HG02885 (cell line): ENCODE results near the gene NNMT.

Source experiments
- ATAC-seq: cut with Tn5 transposase; IDR thresholded peaks from one replicate; pipeline ENCODE4 v1.9.1; 2021; ENCODE audit warnings: mild to moderate bottlenecking; ENCODE audit not compliant: unreplicated experiment, poor library complexity

The NNMT gene

DNA sequence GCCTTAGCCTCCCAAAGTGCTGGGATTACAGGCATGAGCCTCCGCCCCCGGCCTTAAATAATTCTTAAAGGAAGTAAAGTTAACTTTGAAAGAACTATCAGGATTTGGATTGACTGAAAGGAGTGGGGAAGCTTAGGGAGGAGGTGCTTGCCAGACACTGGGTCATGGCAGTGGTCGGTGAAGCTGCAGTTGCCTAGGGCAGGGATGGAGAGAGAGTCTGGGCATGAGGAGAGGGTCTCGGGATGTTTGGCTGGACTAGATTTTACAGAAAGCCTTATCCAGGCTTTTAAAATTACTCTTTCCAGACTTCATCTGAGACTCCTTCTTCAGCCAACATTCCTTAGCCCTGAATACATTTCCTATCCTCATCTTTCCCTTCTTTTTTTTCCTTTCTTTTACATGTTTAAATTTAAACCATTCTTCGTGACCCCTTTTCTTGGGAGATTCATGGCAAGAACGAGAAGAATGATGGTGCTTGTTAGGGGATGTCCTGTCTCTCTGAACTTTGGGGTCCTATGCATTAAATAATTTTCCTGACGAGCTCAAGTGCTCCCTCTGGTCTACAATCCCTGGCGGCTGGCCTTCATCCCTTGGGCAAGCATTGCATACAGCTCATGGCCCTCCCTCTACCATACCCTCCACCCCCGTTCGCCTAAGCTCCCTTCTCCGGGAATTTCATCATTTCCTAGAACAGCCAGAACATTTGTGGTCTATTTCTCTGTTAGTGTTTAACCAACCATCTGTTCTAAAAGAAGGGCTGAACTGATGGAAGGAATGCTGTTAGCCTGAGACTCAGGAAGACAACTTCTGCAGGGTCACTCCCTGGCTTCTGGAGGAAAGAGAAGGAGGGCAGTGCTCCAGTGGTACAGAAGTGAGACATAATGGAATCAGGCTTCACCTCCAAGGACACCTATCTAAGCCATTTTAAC is at the start of gene NNMT:
TSS of gene NNMT (plus strand) at position 724 of the 929 bp plus-strand sequence. CDS start at position 882, 158 bp downstream.
- ATAC-seq, result no peak

DNA sequence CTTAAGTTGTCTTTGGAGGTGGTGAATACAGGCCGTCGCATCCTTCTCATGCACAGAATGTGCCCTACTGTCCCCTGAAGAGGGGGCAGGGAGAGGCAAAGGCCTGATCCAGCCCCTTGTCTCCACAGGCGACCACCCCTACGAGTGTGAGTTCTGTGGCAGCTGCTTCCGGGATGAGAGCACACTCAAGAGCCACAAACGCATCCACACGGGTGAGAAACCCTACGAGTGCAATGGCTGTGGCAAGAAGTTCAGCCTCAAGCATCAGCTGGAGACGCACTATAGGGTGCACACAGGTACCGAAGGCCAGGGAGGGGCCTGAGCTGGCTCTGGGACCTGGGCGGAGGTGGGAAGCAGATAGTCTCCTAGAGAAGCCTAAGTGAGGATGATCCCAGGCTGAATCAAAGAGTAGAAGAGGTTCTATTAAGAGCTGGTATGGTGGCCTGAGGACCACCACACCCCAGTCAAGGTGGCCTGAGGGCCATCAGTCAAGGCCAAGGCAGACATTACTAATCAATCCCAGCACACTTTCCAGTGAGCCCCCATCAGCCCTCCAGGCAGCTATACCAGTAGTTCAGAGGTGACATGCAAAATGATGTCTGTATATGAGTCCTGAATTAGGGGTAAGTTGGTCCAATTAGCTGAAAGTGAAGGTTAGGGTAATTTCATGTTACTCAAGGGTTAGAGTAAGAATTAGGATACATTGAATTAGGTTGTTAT is 49.0 kb upstream of the NNMT start:
- ATAC-seq, result no peak

DNA sequence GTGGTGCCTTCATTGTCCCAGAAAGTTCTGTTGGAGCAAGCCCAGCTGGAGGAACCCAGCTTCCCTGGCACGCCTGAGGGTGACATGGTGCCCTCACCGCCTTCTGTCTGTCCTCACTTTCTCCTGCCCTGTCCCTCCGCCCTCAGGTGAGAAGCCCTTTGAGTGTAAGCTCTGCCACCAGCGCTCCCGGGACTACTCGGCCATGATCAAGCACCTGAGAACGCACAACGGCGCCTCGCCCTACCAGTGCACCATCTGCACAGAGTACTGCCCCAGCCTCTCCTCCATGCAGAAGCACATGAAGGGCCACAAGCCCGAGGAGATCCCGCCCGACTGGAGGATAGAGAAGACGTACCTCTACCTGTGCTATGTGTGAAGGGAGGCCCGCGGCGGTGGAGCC is 46.0 kb upstream of the NNMT start:
- ATAC-seq, result no peak

DNA sequence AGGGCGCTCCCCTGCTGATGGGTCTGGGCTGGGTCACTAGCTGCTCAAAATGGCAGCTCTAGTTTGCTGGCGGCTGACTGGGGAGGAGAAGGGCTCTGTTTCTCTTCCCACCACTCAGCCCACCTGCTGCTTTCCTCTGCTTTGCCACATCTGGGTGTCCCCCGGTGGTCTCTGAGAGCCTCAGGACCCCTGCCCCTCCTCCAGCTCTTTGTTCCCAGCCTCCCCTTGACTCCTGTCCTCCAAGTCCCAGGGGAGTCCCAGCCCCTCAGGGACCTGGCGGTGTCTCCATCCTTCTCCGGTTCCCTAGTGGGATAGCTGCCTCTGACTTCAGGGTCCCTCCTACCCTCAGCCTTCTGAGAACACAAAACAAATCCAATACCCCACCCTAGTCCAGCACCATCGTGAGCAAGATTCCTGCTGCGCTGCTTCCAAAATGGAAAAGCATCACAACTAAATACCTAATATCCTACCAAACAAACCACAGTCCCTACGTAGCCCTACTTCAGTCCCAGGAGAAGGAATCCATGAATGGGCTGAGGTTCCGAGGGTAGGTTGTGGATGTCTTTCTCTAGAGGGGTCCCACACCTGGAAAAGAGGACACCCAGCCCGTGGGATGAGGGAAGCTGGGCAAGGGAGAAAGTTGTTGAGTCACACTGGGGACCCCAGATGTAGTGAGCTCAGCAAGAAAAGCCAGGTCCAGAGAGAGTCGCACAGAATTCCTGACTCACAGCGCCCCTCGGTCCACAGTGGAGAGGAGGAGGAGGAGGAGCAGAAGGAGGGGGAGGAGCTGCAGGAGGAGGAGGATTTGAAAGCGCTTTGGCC is 45.0 kb upstream of the NNMT start:
- ATAC-seq, result no peak

DNA sequence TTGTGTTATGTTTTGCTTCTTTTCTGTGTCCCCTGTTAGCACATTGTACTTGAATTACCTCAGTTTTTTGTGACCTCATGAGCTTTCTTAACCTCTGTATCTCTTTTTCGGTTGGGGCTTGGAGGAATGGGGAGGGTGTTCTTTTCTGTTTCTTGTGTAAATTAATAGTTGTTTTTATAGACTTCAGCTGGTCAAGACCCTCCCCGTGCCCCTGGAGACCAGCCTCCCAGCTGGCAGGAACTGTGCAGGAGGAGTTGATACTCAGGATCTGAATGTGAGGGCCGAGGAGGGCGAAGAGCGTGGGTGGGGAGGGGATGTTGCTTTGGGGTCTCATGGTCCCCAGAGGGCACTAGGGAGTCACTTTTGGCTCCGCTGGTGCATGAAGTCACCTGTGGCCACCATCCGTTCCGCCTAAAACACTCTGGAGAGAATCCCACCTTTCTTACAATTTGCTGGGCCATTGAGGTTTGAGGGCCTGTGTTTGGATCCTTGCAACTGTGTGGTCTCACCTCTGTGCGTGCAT is 44.3 kb upstream of the NNMT start:
- ATAC-seq, result no peak

DNA sequence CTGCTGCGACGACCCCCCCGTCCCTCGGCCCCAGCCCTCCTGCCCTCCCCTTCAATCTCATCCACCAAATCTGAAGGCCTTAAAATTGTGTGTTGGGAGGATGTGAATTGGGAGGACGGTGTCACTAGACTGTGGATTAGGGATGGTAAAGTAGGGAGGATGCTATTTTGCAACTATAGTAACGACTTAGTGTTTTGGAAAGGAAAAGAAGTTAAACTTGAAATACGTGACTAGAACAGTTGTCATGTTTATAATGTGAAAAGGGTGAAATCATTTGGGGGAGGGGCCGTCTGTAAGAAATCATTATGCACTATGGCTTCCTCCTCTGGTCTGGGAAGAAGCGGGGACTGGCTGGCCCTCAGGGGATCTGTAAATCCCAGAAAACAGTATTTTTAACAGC is 43.4 kb upstream of the NNMT start:
- ATAC-seq, result no peak

DNA sequence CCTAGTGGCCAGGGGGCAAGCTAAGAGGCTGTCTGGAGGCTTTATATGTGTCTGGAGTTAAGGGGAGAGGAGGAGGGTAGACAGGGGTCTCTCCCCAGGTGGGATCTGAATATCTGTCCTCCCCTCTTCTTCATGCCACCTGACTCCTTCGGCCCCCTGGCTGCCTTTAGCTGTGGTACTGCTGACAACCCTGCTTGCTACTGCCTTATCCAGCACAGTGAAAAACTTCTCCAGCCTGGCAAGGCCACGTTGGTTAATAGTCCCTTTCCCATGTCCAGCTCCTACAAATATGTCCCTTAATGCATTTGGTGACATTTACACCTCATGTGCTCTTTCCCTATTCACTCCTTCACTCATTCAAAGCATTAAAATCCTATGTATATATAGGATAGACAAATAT is 42.4 kb upstream of the NNMT start:
- ATAC-seq, result no peak

DNA sequence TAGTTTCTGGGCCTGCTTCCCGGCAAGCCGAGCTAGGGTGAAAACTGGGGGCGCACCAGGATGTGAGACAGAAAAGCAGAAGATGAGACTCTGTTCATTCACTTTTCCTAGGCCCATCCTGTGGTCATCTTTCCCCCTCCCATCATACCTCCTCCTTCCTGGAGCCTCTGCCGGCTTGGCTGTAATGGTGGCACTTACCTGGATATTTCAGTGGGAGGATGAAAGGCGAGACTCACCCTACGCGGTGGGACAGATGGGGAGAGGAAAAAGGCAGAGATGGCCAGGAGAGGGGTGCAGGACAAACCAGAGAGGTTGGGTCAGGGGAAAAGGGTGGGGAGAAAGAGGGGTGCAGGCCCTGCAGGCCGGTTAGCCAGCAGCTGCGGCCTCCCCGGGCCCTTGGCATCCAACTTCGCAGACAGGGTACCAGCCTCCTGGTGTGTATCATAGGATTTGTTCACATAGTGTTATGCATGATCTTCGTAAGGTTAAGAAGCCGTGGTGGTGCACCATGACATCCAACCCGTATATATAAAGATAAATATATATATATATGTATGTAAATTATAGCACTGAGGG is 41.5 kb upstream of the NNMT start:
- ATAC-seq, result no peak

DNA sequence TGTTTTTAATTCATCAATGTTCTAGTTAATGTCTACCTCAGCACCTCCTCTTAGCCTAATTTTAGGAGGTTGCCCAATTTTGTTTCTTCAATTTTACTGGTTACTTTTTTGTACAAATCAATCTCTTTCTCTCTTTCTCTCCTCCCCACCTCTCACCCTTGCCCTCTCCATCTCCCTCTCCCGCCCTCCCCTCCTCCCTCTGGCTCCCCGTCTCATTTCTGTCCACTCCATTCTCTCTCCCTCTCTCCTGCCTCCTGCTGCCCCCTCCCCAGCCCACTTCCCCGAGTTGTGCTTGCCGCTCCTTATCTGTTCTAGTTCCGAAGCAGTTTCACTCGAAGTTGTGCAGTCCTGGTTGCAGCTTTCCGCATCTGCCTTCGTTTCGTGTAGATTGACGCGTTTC is 40.9 kb upstream of the NNMT start:
- no peak for ATAC-seq

DNA sequence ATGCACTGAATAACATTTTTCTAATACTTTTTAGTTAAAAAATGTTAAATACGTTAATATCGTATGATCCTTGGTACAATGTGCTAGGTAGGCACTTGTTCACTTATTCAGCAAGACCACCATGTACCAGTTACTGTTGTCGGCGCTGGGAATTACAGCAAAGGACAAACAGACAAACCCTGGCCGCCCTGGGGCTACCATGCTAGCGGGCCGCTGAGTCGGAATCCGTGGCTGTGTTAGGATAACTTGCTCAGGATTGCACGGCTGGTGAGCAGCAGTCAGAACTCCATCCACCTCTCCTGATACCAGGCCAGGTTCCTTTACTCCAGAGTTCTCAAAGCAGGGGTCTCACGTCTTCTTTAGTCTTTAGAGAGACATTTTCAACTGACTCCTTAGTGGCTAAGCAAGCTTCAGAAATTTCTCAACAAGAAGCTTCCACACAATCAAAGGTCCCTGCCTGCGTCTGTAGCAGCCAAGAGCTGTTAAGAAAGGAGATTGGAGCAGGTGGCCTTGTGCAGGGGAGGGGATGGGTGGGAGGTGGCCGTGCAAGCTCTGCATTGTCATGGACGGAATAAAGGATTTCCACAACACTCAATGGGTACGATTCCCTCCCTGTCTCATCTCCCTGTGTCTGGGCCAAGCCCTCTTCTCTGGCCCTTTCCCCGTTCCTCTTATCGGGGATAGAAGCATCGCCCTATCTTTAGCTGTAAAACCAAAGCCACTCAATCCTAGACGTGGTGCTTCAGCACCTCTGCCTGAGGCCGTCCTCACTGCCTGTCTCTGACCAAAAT is 39.8 kb upstream of the NNMT start:
- ATAC-seq, result no peak

DNA sequence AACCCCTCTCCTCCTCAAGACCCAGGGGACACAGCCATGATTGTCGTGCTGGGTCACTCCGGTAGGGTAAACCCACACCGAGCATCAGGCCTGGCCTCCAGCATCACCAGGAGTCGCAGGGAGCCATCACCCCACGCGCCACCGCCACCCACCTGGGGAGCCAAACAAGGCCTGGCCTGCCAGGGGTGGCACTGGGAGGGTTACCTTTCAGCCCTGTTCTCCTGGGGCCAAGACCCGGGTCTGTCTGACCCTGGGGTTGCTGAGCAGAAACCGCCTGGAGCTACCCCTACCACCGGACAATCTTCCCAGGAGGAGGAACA is 39.3 kb upstream of the NNMT start:
- ATAC-seq, result no peak

DNA sequence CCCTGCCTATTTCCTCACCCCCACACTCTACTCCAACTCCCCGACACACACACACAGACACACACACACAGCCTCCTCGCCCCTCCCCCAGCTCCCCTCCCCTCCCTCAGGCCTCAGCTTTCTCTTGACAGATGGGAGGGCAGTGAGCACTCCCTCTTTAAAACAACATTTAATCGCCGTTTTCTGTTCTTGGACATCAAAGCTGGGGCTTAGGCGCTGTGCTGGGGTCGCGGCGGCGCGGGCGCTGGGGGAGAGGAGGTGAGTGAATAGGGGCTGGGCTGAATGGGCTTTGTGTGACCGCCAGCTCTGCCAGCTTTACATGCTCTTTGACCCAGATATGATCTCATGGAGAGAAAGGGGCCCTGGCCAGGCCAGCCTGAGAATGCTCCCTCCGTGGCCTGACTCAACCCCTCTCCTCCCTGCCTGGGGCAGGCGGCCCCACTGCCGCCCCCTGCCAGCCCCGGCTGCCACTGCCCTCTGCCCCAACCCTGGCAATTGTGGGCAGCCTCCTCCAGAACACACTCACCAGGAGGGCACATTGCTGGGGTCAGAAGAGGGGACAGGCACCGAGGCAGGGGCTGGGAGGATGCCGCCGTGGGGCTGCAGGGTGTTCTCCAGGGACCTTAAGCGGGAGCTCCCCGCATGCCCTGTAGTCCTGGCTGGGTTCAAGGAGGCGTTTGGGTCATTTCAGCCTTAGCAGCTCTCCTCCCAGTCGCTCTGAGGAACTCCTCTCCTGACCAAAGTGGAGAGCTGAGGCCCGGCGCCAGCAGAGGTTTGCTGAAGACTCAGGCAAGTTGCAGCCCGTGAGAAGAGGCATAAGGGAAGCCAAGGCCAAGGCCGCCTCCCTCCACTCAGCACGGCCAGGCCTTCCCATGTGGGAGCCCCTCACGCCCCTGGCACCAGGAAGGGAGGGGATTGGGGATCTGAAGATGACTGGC is 38.3 kb upstream of the NNMT start:
- no peak for ATAC-seq

DNA sequence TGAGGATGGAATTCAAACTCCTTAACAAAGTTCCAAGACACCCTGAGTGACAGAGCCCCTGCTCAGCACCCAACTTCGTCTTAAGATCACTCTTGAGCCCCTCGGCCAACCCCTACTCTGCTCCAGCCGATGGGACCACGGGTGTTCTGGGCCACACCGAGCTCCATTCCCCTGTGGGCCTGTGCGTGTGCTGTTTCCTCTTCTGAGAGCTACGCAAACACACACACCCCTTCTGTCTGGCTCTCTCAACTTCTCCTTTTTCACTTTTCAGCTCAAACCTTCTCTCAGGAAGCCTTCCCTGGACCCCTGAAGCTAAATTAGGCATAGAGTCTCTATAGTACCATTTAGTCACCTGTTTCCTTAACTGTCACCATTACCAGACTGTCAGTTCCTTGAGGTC is 37.5 kb upstream of the NNMT start:
- ATAC-seq, result no peak

DNA sequence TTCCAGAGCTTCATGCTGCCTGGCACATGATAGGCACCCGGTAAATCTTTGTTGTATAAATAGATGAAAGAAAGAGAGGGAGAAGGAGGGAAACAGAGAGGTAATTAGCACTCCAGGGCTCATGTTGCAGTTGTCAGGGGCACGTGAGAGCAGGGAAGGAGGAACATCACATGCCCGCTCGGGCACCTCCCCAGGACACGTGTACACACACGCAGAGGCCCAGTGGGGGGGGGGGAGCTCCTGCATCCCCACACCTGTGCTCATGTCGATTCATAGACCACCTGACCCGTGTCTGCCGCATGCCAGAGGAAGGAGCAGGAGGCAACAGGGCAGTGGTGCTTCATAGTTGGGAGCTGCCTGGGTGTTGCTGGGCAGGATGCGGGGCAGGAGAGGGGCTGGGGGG is 37.1 kb upstream of the NNMT start:
- ATAC-seq, result no peak

DNA sequence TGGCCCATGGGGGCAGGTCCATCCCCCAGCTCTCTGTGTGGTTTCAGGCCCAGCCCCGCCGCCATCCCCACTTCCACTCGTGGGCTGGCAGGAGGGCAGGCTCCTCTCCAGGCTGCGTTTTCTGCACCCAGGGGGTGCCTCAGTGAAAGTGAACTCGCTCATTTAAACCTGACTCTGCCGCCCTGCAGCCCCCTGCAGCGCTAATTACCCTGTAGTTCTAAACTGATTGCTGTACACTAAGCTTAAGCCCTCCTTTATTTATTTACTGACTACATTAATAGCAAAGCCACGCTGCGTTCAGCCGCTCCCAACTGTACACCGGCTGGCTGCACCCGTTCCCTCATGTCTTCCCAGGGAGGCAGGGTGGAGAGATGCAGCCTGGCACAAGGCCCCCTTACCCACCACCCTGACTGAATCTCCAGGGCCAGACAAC is 36.6 kb upstream of the NNMT start:
- ATAC-seq, result no peak

DNA sequence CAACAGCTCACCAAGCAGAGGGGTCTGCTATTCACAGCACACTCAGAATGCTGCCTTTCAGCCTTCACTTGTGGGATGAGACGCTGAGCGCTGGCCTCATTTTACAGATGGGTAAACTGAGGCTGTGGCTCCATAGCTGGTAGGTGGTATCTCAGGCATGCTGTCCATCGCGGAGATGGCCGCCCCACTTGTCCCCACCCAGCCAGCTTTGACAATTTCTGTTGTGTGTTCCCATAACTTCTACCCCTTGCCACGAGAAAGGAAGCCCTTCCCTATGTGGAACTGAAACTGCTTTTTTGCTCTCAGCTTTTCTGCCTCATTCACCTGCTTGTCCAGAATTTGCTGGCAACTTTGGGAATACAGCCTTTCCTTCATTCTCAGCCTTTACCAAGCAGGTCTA is 36.1 kb upstream of the NNMT start:
- ATAC-seq, result no peak

DNA sequence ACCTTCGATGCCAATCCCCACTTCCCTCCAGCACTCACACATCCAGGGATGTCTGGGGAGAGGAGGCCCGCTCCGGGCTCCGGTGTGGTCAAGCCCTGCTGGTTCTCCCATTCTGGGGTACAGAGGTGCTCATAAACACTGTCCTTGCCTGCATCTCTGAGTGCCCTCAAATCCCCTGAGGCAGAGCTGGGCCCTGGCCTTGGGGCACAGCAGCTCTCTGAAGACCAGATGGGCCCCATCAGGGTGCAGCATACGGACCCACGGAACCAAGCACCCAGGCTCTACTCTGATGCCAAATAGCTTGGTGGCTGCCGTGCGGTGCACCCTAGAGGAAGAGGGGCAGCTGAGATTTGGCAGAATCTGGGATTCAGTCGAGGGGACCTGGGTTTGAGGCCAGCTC is 35.7 kb upstream of the NNMT start:
- no peak for ATAC-seq

DNA sequence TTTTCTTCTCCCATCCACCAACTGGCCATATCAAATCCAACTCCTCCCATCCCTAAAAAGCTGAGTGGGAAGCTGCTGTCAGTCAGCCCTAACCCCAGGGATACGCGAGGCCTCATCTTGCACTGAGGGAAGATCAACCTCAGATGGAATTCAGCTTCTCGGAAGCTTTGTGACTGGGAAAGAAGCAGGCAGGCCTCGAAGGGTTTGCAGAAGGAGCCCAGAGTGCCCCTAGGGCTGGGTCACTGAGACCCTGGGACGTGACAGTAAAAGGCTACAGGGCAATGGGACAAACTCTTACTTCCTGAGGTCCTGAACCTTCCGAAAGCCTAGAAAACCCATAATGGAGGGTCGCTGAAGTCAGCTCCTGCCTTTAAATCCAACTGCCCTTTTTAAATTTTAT is 34.4 kb upstream of the NNMT start:
- ATAC-seq, result no peak
